ENCODE measurements around the gene PIK3CA. TPM values are rescaled to one million over a fixed set of nuclear protein-coding genes. Genes with fewer than 3 reads are reported as not detected.

PIK3CA gene
- total RNA-seq, 2 donors from 2014 or later, result 15.5 to 17.2 TPM

GRCh38 chr3:179149951-179150350, 1.8 kb downstream of the PIK3CA start:
- H3K36me3 ChIP-seq, result no peaks in the 10 kb centered on the region

GRCh38 chr3:179150610-179151009, 2.5 kb downstream of the PIK3CA start:
- H3K27me3 ChIP-seq, result no peaks in the 10 kb centered on the region
- TF ChIP-seq CTCF (IDR thresholded peaks at IDR 0.05), result no peak
- no peak overlapping the region for H3K4me3 ChIP-seq
- H3K36me3 ChIP-seq, result no peaks in the 10 kb centered on the region
- H3K9me3 ChIP-seq, result no peaks in the 10 kb centered on the region
- no peak for DNase-seq (ENCODE audit: low spot score)
- no peak overlapping the region for H3K27ac ChIP-seq
- H3K4me1 ChIP-seq, result peaks cover 0 to 28% of the 10 kb centered on the region in 2 donors

More at GRCh38 chr3:179149951-179150350, 1.8 kb downstream of the PIK3CA start:
- Histone ChIP-seq H3K27me3 (no peaks in the 10 kb centered on the region), H3K27ac (peak overlapping the region; percentile 98 to 99), H3K4me1 (peaks cover 0 to 28% of the 10 kb centered on the region in 2 donors), H3K4me3 (peak overlapping the region; percentile 87 to 100), H3K9me3 (no peaks in the 10 kb centered on the region)
- no peak for DNase-seq (ENCODE audit: low spot score)
- TF ChIP-seq CTCF (IDR thresholded peaks at IDR 0.05), result no peak

- Histone ChIP-seq H3K36me3 (no peaks in the 10 kb centered on the region), H3K4me3 (no peak overlapping the region), H3K27ac (no peak overlapping the region), H3K4me1 (peaks cover 0 to 37% of the 10 kb centered on the region in 2 donors), H3K27me3 (no peaks in the 10 kb centered on the region), H3K9me3 (no peaks in the 10 kb centered on the region)
- DNase-seq (ENCODE audit: low spot score), result no peak
- no peak for TF ChIP-seq CTCF (IDR thresholded peaks at IDR 0.05)
Observed at GRCh38 chr3:179151474-179151873, 3.3 kb downstream of the PIK3CA start.

GRCh38 chr3:179156170-179156569, 8.0 kb downstream of the PIK3CA start:
- H3K9me3 ChIP-seq, result no peaks in the 10 kb centered on the region
- H3K27me3 ChIP-seq, result no peaks in the 10 kb centered on the region
- H3K4me3 ChIP-seq, result no peak overlapping the region
- no peaks in the 10 kb centered on the region for H3K36me3 ChIP-seq
- no peak for DNase-seq (ENCODE audit: low spot score)
- H3K27ac ChIP-seq, result no peak overlapping the region
- H3K4me1 ChIP-seq, result peaks cover 0 to 35% of the 10 kb centered on the region in 2 donors
- TF ChIP-seq CTCF (IDR thresholded peaks at IDR 0.05), result no peak

- TF ChIP-seq CTCF (IDR thresholded peaks at IDR 0.05), result no peak
- no peak for DNase-seq (ENCODE audit: low spot score)
- Histone ChIP-seq H3K9me3 (no peaks in the 10 kb centered on the region), H3K27ac (no peak overlapping the region), H3K4me1 (peaks cover 0 to 33% of the 10 kb centered on the region in 2 donors), H3K36me3 (no peaks in the 10 kb centered on the region), H3K4me3 (no peak overlapping the region), H3K27me3 (no peaks in the 10 kb centered on the region)
Observed at GRCh38 chr3:179156775-179157174, 8.6 kb downstream of the PIK3CA start.

GRCh38 chr3:179158336-179159039, 10.3 kb downstream of the PIK3CA start:
- Histone ChIP-seq H3K27me3 (no peaks in the 10 kb centered on the region), H3K9me3 (no peaks in the 10 kb centered on the region), H3K36me3 (no peaks in the 10 kb centered on the region), H3K27ac (no peak overlapping the region), H3K4me3 (no peak overlapping the region), H3K4me1 (peaks cover 0 to 27% of the 10 kb centered on the region in 2 donors)
- no peak for TF ChIP-seq CTCF (IDR thresholded peaks at IDR 0.05)
- no peak for DNase-seq (ENCODE audit: low spot score)

All from right atrium auricular region (tissue), 2 donors.